HUES64 (cell line): ENCODE results near the gene CX3CL1.

Experiments used
- H3K27ac ChIP-seq: 2 replicates; pipeline ENCODE4 v1.7.0; 2013; ENCODE audit warnings: low read depth, low read length, inconsistent platforms
- H3K27me3 ChIP-seq: 2 replicates; pipeline ENCODE4 v1.6.1; 2013; ENCODE audit warnings: mild to moderate bottlenecking, low read length; ENCODE audit not compliant: insufficient read depth
- H3K36me3 ChIP-seq: 2 replicates; pipeline ENCODE4 v1.6.1; 2013; ENCODE audit warnings: mild to moderate bottlenecking, low read length; ENCODE audit not compliant: insufficient read depth
- H3K4me1 ChIP-seq: 2 replicates; pipeline ENCODE4 v1.6.1; 2013; ENCODE audit warnings: mild to moderate bottlenecking, low read length, moderate library complexity; ENCODE audit not compliant: insufficient read depth
- H3K4me3 ChIP-seq: 2 replicates; pipeline ENCODE4 v1.5.1; 2013; ENCODE audit warnings: mild to moderate bottlenecking, low read length, moderate library complexity
- H3K9ac ChIP-seq: 2 replicates; pipeline ENCODE4 v1.6.1; 2013; ENCODE audit warnings: mild to moderate bottlenecking, low read depth, low read length
- H3K9me3 ChIP-seq: 2 replicates; pipeline ENCODE4 v1.6.1; 2013; ENCODE audit warnings: low read depth, low read length; ENCODE audit not compliant: insufficient read depth
- WGBS: fragments of 150-250, 120-280 bp; methylation state at CpG from one replicate; pipeline ENCODE4 v1.1.7; 2013; ENCODE audit warnings: missing lambda C conversion rate; 5-methylcytosine and 5-hydroxymethylcytosine counted together

The CX3CL1 gene

GRCh38 chr16:57427824-57428223 lies 55.5 kb downstream of the CX3CL1 start:
- H3K9me3 ChIP-seq = no peaks in the 10 kb centered on the region
- no peak overlapping the region for H3K4me3 ChIP-seq
- no peak overlapping the region for H3K9ac ChIP-seq
- H3K27me3 ChIP-seq = no peaks in the 10 kb centered on the region
- no peak overlapping the region for H3K27ac ChIP-seq
- H3K36me3 ChIP-seq = peaks cover 60% of the 10 kb centered on the region
- no peaks in the 10 kb centered on the region for H3K4me1 ChIP-seq

- Histone ChIP-seq H3K9ac (no peak overlapping the region), H3K9me3 (no peaks in the 10 kb centered on the region), H3K36me3 (peaks cover 91% of the 10 kb centered on the region), H3K4me1 (no peaks in the 10 kb centered on the region), H3K27me3 (no peaks in the 10 kb centered on the region), H3K4me3 (no peak overlapping the region), H3K27ac (no peak overlapping the region)
- 93% methylated on average over 5 of the region's 5 CpGs for WGBS
Measured at GRCh38 chr16:57430955-57431354, 58.7 kb downstream of the CX3CL1 start.

GRCh38 chr16:57432505-57432904 lies 60.2 kb downstream of the CX3CL1 start:
- H3K27ac ChIP-seq = no peak overlapping the region
- WGBS = 94% methylated on average over 2 of the region's 2 CpGs
- H3K27me3 ChIP-seq = no peaks in the 10 kb centered on the region
- H3K9ac ChIP-seq = no peak overlapping the region
- H3K36me3 ChIP-seq = peaks cover 94% of the 10 kb centered on the region
- H3K9me3 ChIP-seq = no peaks in the 10 kb centered on the region
- no peak overlapping the region for H3K4me3 ChIP-seq
- no peaks in the 10 kb centered on the region for H3K4me1 ChIP-seq

GRCh38 chr16:57432989-57433388 lies 60.7 kb downstream of the CX3CL1 start:
- 95% methylated on average over 3 of the region's 3 CpGs for WGBS
- H3K36me3 ChIP-seq = peaks cover 95% of the 10 kb centered on the region

GRCh38 chr16:57434003-57434402 lies 61.7 kb downstream of the CX3CL1 start:
- no peak overlapping the region for H3K27ac ChIP-seq
- no peaks in the 10 kb centered on the region for H3K9me3 ChIP-seq
- H3K36me3 ChIP-seq = peaks cover 95% of the 10 kb centered on the region
- no peaks in the 10 kb centered on the region for H3K27me3 ChIP-seq
- H3K4me3 ChIP-seq = no peak overlapping the region
- WGBS = 93% methylated on average over 2 of the region's 2 CpGs
- no peaks in the 10 kb centered on the region for H3K4me1 ChIP-seq
- no peak overlapping the region for H3K9ac ChIP-seq

More at GRCh38 chr16:57432989-57433388, 60.7 kb downstream of the CX3CL1 start:
- Histone ChIP-seq H3K4me1 (no peaks in the 10 kb centered on the region), H3K9me3 (no peaks in the 10 kb centered on the region), H3K9ac (no peak overlapping the region), H3K27me3 (no peaks in the 10 kb centered on the region), H3K27ac (no peak overlapping the region), H3K4me3 (no peak overlapping the region)
